Gastrocnemius medialis (tissue), 4 donors: ENCODE measurements around the gene RADIL.

Experiments used
- CTCF ChIP-seq, 5 experiments: fragments of 450-650 bp in 3 of 5; fragments of 200-600 bp in 2 of 5; sonication (generic) in 2 of 5; IDR thresholded peaks in 4 of 5; conservative IDR thresholded peaks in 1 of 5; 1 replicate in 4 of 5; 2 replicates in 1 of 5; pipeline ENCODE4 v1.5.1; 2016 to 2019; ENCODE audit warnings: antibody characterized with exemption in 5 of 5, mild to moderate bottlenecking in 3 of 5, moderate library complexity in 3 of 5
- POLR2A ChIP-seq, 2 donors: fragments of 450-650 bp; IDR thresholded peaks; one replicate each; pipeline ENCODE4 v1.6.1; 2017; ENCODE audit warnings: antibody characterized with exemption in 2 of 2, mild to moderate bottlenecking in 2 of 2, moderate library complexity in 2 of 2

- TF ChIP-seq POLR2A (IDR thresholded peaks at IDR 0.05) (no peak), CTCF (IDR thresholded peaks at IDR 0.05 in 4 of 5, conservative IDR thresholded peaks at IDR 0.05 in 1 of 5) (no peak)
Measured at GRCh38 chr7:4779118-4779517, 104.4 kb downstream of the RADIL start.
